A549 (cell line): Measurements from ENCODE around the gene CERS3. TPM values are rescaled to one million over a fixed set of nuclear protein-coding genes. Genes with fewer than 3 reads are reported as not detected.

ENCODE experiments used
- ATAC-seq, 2 experiments: fragments of 200-7000 bp in 1 of 2; fragments of >200 bp in 1 of 2; cut with Nextera tagmentation in 1 of 2; cut with Tn5 transposase in 1 of 2; 3 replicates each; pipeline versions ENCODE4 v1.8.0 to v1.9.1; 2018 to 2020; ENCODE audit warnings: mild to moderate bottlenecking in 1 of 2, moderate library complexity in 1 of 2
- CTCF ChIA-PET: fragments of 300-600 bp; sonication (Branson Sonifier 250); formaldehyde crosslinking; extraction: SDS; loops from one replicate; lab custom pipeline; 2021; ENCODE audit warnings: antibody characterized with exemption, inconsistent platforms; lab: Yijun Ruan, JAX
- POLR2A ChIA-PET: fragments of 350-600 bp; formaldehyde crosslinking; extraction: SDS; loops from one replicate; lab custom pipeline; 2021; ENCODE audit warnings: antibody characterized with exemption, inconsistent platforms; lab: Yijun Ruan, JAX
- DNase-seq, 2 experiments: peaks; one replicate each; pipeline versions ENCODE4 v3.0.0 to v3.0.0-alpha.2; 2011 to 2016; ENCODE audit warnings: low read depth in 1 of 2, low spot score in 1 of 2
- FAIRE-seq: peaks from 2 replicates; lab custom pipeline; 2011; peaks lifted over from hg19 to GRCh38; lab: Jason Lieb, UNC
- H3K27ac ChIP-seq, 2 experiments: fragments of >200 bp; sonication (Bioruptor Twin); formaldehyde crosslinking; 3 replicates each; pipeline ENCODE4 v1.5.1; 2016 to 2017
- H3K4me1 ChIP-seq: fragments of >200 bp; sonication (Bioruptor Twin); formaldehyde crosslinking; 3 replicates; pipeline ENCODE4 v1.6.1; 2016
- H3K4me2 ChIP-seq: fragments of >200 bp; sonication (Bioruptor Twin); formaldehyde crosslinking; 3 replicates; pipeline ENCODE4 v1.6.1; 2016
- H3K4me3 ChIP-seq: fragments of >200 bp; sonication (Bioruptor Twin); formaldehyde crosslinking; 3 replicates; pipeline ENCODE4 v1.5.1; 2016
- H3K9me3 ChIP-seq: fragments of >200 bp; sonication (Bioruptor Twin); formaldehyde crosslinking; 3 replicates; pipeline ENCODE4 v1.6.1; 2016
- ATOH8 ChIP-seq: fragments of 250-450 bp; sonication (Bioruptor Pico); IDR thresholded peaks from 2 replicates; pipeline ENCODE4 v1.5.0; 2020; ENCODE audit warnings: low read depth, mild to moderate bottlenecking, moderate library complexity
- CEBPB ChIP-seq, 2 experiments: fragments of >200 bp in 1 of 2; sonication (Bioruptor Twin) in 1 of 2; formaldehyde crosslinking in 1 of 2; IDR thresholded peaks; 2 replicates each; pipeline ENCODE4 v1.6.1; 2012 to 2016
- CHD2 ChIP-seq: fragments of 150-350 bp; IDR thresholded peaks from 2 replicates; pipeline ENCODE4 v1.6.1; 2014; ENCODE audit warnings: low read length; ENCODE audit not compliant: partially characterized antibody
- EHF ChIP-seq: fragments of 250-450 bp; sonication (Bioruptor Pico); IDR thresholded peaks from 2 replicates; pipeline ENCODE4 v1.5.0; 2020; ENCODE audit warnings: mild to moderate bottlenecking
- FOSB ChIP-seq: fragments of 250-450 bp; sonication (Bioruptor Pico); IDR thresholded peaks from 2 replicates; pipeline ENCODE4 v1.5.0; 2020; ENCODE audit warnings: mild to moderate bottlenecking, moderate library complexity
- FOSL2 ChIP-seq, 2 experiments: fragments of 450-650 bp in 1 of 2; fragments of >200 bp in 1 of 2; sonication (Bioruptor Twin) in 1 of 2; formaldehyde crosslinking; IDR thresholded peaks; 2 replicates each; pipeline versions ENCODE4 v1.5.0 to v1.6.1; 2016 to 2020; ENCODE audit warnings: mild to moderate bottlenecking in 1 of 2, moderate library complexity in 1 of 2
- GATA3 ChIP-seq: IDR thresholded peaks from 2 replicates; pipeline ENCODE4 v1.6.1; 2012; ENCODE audit warnings: borderline replicate concordance
- HEYL ChIP-seq: fragments of 250-450 bp; sonication (Bioruptor Pico); IDR thresholded peaks from 2 replicates; pipeline ENCODE4 v1.8.0; 2021; ENCODE audit warnings: mild to moderate bottlenecking, moderate library complexity
- HMGXB4 ChIP-seq: fragments of 250-450 bp; sonication (Bioruptor Pico); IDR thresholded peaks from 2 replicates; pipeline ENCODE4 v1.5.0; 2021; ENCODE audit warnings: mild to moderate bottlenecking, moderate library complexity, borderline replicate concordance
- HOXB5 ChIP-seq: fragments of 250-450 bp; sonication (Bioruptor Pico); IDR thresholded peaks from 2 replicates; pipeline ENCODE4 v1.5.0; 2020; ENCODE audit warnings: mild to moderate bottlenecking, moderate library complexity
- JUN ChIP-seq, 2 experiments: fragments of >200 bp; sonication (Bioruptor Twin); formaldehyde crosslinking; IDR thresholded peaks; 2 replicates in 1 of 2; 3 replicates in 1 of 2; pipeline ENCODE4 v1.6.1; 2016 to 2017
- KDM1A ChIP-seq: fragments of 200-600 bp; sonication (generic); IDR thresholded peaks from 2 replicates; pipeline ENCODE4 v1.6.1; 2016; ENCODE audit warnings: low read depth, mild to moderate bottlenecking
- KDM5A ChIP-seq: fragments of 200-600 bp; sonication (generic); IDR thresholded peaks from 2 replicates; pipeline ENCODE4 v1.6.1; 2016; ENCODE audit warnings: antibody characterized with exemption, mild to moderate bottlenecking
- MAFK ChIP-seq: fragments of 450-650 bp; IDR thresholded peaks from 2 replicates; pipeline ENCODE4 v1.6.1; 2014; ENCODE audit not compliant: partially characterized antibody
- POLR2A ChIP-seq: IDR thresholded peaks from 2 replicates; pipeline ENCODE4 v1.6.1; 2012; ENCODE audit warnings: mild to moderate bottlenecking, low read length
- POLR2AphosphoS2 ChIP-seq: conservative IDR thresholded peaks from 2 replicates; pipeline ENCODE4 v1.6.1; 2012; ENCODE audit warnings: low read length, improper control_type of control experiment, inconsistent platforms
- RARB ChIP-seq: fragments of 250-450 bp; sonication (Bioruptor Pico); IDR thresholded peaks from 2 replicates; pipeline ENCODE4 v1.8.0; 2021; ENCODE audit warnings: mild to moderate bottlenecking, moderate library complexity
- REST ChIP-seq: fragments of 200-600 bp; sonication (generic); IDR thresholded peaks from 2 replicates; pipeline ENCODE4 v1.6.1; 2016; ENCODE audit warnings: antibody characterized with exemption, mild to moderate bottlenecking, moderate library complexity
- RFX5 ChIP-seq: fragments of 450-650 bp; IDR thresholded peaks from 2 replicates; pipeline ENCODE4 v1.7.1; 2014; ENCODE audit warnings: antibody characterized with exemption, mild to moderate bottlenecking, moderate library complexity
- SMC3 ChIP-seq: fragments of >200 bp; sonication (Bioruptor Twin); formaldehyde crosslinking; IDR thresholded peaks from 3 replicates; pipeline ENCODE4 v1.6.1; 2018; ENCODE audit warnings: inconsistent platforms
- SREBF2 ChIP-seq: fragments of 450-650 bp; IDR thresholded peaks from 2 replicates; pipeline ENCODE4 v1.6.1; 2014; ENCODE audit warnings: mild to moderate bottlenecking, moderate library complexity
- TP53 ChIP-seq: fragments of 250-450 bp; sonication (Bioruptor Pico); IDR thresholded peaks from 2 replicates; pipeline ENCODE4 v1.5.0; 2021; ENCODE audit warnings: mild to moderate bottlenecking, moderate library complexity
- WGBS: methylation state at CpG from one replicate; pipeline ENCODE4 v1.1.6; 2017; ENCODE audit errors: missing lambda C conversion rate; 5-methylcytosine and 5-hydroxymethylcytosine counted together
- polyA plus RNA-seq, 4 experiments: library from polyadenylated mRNA; depleted of rRNA in 3 of 4; stranded (reverse); fragments of >200 nt; fragmentation: RNase III in 1 of 4; extraction: RNeasy Plus Mini Kit Qiagen cat#74134 plus additional on column Dnase treatment in 1 of 4; gene quantifications; 2 replicates in 3 of 4; 3 replicates in 1 of 4; pipeline ENCODE4 v1.2.3, GENCODE V29; 2011 to 2017

Gene CERS3
- polyA plus RNA-seq, 2 of the 4 experiments (the other 2 are of a cell fraction), result not detected

GRCh38 chr15:100521907-100522306 lies 6.8 kb downstream of the CERS3 start:
- ChIA-PET CTCF (interaction anchor here (1.2 to 1.3 kb wide), 2 partner anchors 9 to 172 kb away, joined by 3 to 6 read pairs; no protein-coding TSS in a partner anchor), POLR2A (no interaction called here)
- no peak overlapping the region for H3K4me2 ChIP-seq
- no peak overlapping the region for H3K27ac ChIP-seq
- H3K4me3 ChIP-seq, result no peak overlapping the region
- TF ChIP-seq MAFK, result no peak
- no peak for TF ChIP-seq FOSL2 (IDR thresholded peaks at IDR 0.05)
- no peak for TF ChIP-seq FOSL2 (CRISPR knock-in tag; IDR thresholded peaks at IDR 0.05)
- no peak for TF ChIP-seq HOXB5 (CRISPR knock-in tag)
- FAIRE-seq (no peak), DNase-seq (no peak), ATAC-seq (no peak)
- no peaks in the 10 kb centered on the region for H3K4me1 ChIP-seq
- H3K9me3 ChIP-seq, result no peaks in the 10 kb centered on the region
- 33% methylated on average over 3 of the region's 3 CpGs for WGBS

- no peaks in the 10 kb centered on the region for H3K9me3 ChIP-seq
- H3K4me1 ChIP-seq, result no peaks in the 10 kb centered on the region
- TF ChIP-seq ATOH8 (CRISPR knock-in tag), result no peak
- no peak for TF ChIP-seq HMGXB4 (CRISPR knock-in tag)
- no peak for TF ChIP-seq POLR2AphosphoS2
- no peak for TF ChIP-seq KDM1A
- no peak for TF ChIP-seq CHD2
- no peak for TF ChIP-seq POLR2A
- TF ChIP-seq GATA3, result no peak
- TF ChIP-seq HEYL (CRISPR knock-in tag), result no peak
- TF ChIP-seq EHF (CRISPR knock-in tag), result no peak
- no peak for TF ChIP-seq REST
- no peak for TF ChIP-seq KDM5A
- TF ChIP-seq SREBF2, result no peak
- TF ChIP-seq MAFK, result no peak
- no peak for TF ChIP-seq FOSB
- H3K4me3 ChIP-seq, result no peak overlapping the region
- H3K4me2 ChIP-seq, result no peak overlapping the region
- ATAC-seq (no peak), DNase-seq (no peak), FAIRE-seq (no peak)
- ChIA-PET POLR2A (no interaction called here), CTCF (interaction anchor here (2.0 kb wide), 1 partner anchor 52 kb away, joined by 6 read pairs; no protein-coding TSS in a partner anchor)
- 27% methylated on average over 7 of the region's 7 CpGs for WGBS
- no peak overlapping the region for H3K27ac ChIP-seq
Measured at GRCh38 chr15:100520132-100520921, 8.4 kb downstream of the CERS3 start.

- POLR2A ChIA-PET, result no interaction called here
- Histone ChIP-seq H3K4me1 (no peaks in the 10 kb centered on the region), H3K27ac (no peak overlapping the region), H3K4me3 (no peak overlapping the region), H3K4me2 (no peak overlapping the region), H3K9me3 (no peaks in the 10 kb centered on the region)
- FAIRE-seq (no peak), ATAC-seq (no peak), DNase-seq (no peak)
- 2% methylated on average over 3 of the region's 3 CpGs for WGBS
- TF ChIP-seq SMC3 (no peak), FOSB (no peak), MAFK (no peak), FOSL2 (IDR thresholded peaks at IDR 0.05) (no peak), FOSL2 (CRISPR knock-in tag; IDR thresholded peaks at IDR 0.05) (no peak), TP53 (CRISPR knock-in tag) (no peak), CEBPB (IDR thresholded peaks at IDR 0.05) (no peak), JUN (IDR thresholded peaks at IDR 0.05) (no peak), RFX5 (no peak), RARB (CRISPR knock-in tag) (no peak)
- CTCF ChIA-PET, result no interaction called here
Measured at GRCh38 chr15:100517846-100518245, 10.9 kb downstream of the CERS3 start.
